Measurements from ENCODE around the gene FAM9C.

Gene FAM9C

DNA sequence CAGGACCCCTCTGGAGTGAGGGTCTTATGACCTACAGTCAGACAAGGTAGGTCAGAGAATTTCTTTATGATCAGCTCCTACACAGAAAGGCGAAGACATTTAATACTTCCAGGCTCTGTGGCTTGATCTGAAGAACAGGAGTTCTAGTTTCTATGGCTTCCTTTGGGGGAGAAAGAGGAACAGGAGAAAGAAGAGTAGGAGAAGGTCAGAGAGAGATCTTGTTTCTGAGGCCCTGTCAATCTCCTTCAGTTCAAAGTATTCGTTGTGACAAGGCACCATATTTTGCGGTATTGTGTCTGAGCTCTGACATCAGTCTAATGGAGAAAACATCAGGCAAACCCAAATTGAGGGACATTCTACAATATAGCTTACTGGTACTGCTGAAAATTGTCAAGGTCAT is 52.8 kb downstream of the FAM9C start:
- DNase-seq (ENCODE audit: low read depth, low spot score), result no peak
- in situ Hi-C loops (cut with HindIII; ENCODE audit: low sequenced_read_pairs), result no loop called here
- no peak overlapping the region for H3K4me3 ChIP-seq (ENCODE audit: low read depth, low read length)
- TF ChIP-seq, protein P1, sequence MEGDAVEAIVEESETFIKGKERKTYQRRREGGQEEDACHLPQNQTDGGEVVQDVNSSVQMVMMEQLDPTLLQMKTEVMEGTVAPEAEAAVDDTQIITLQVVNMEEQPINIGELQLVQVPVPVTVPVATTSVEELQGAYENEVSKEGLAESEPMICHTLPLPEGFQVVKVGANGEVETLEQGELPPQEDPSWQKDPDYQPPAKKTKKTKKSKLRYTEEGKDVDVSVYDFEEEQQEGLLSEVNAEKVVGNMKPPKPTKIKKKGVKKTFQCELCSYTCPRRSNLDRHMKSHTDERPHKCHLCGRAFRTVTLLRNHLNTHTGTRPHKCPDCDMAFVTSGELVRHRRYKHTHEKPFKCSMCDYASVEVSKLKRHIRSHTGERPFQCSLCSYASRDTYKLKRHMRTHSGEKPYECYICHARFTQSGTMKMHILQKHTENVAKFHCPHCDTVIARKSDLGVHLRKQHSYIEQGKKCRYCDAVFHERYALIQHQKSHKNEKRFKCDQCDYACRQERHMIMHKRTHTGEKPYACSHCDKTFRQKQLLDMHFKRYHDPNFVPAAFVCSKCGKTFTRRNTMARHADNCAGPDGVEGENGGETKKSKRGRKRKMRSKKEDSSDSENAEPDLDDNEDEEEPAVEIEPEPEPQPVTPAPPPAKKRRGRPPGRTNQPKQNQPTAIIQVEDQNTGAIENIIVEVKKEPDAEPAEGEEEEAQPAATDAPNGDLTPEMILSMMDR (IDR thresholded peaks at IDR 0.05; ENCODE audit: low read depth, low read length), result no peak

DNA sequence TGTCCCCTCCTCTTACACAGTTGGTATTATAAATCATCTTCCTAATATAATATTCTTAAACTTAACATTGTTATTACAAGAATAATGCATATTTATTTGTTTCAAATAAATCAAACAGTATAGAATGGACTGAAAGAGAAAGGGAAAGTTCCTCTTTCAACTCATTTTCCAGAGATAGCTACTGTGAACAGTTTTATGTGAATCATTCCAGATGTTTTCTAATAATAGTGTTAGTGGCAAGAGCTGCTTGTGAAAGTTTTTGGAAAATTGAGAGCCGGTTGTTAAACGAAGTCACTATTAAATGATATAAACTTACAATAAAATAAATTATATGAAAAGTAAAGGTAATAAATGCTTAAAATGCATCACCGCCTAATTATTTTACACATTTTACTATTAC is 55.0 kb downstream of the FAM9C start:
- TF ChIP-seq, protein P1 (IDR thresholded peaks at IDR 0.05; ENCODE audit: low read depth, low read length), result no peak
- no peak overlapping the region for H3K4me3 ChIP-seq (ENCODE audit: low read depth, low read length)
- in situ Hi-C loops (cut with HindIII; ENCODE audit: low sequenced_read_pairs), result no loop called here

DNA sequence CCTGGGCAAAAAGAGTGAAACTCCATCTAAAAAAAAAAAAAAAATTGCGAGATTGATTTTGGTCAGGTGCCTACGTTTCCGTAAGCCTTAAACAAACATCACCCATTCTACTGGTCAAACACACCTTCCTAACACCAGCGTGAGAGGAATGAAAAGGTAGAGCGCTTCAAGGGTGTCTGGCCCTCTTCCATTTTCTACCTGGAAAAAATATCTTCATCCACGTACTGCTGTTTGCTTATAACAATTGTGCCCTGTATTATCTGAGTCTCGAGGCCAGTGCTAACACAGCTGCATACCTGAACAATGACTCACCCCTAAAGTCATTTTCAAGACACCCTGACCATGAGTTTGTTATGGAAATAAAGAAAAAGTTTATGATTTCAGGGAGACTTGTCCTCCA is 55.6 kb downstream of the FAM9C start:
- in situ Hi-C loops (cut with HindIII; ENCODE audit: low sequenced_read_pairs), result no loop called here
- TF ChIP-seq, protein P1 (IDR thresholded peaks at IDR 0.05; ENCODE audit: low read depth, low read length), result no peak
- no peak overlapping the region for H3K4me3 ChIP-seq (ENCODE audit: low read depth, low read length)
- DNase-seq (ENCODE audit: low read depth, low spot score), result peak; percentile 65

More for the DNA sequence above, 55.0 kb downstream of the FAM9C start:
- no peak for DNase-seq (ENCODE audit: low read depth, low spot score)

DNA sequence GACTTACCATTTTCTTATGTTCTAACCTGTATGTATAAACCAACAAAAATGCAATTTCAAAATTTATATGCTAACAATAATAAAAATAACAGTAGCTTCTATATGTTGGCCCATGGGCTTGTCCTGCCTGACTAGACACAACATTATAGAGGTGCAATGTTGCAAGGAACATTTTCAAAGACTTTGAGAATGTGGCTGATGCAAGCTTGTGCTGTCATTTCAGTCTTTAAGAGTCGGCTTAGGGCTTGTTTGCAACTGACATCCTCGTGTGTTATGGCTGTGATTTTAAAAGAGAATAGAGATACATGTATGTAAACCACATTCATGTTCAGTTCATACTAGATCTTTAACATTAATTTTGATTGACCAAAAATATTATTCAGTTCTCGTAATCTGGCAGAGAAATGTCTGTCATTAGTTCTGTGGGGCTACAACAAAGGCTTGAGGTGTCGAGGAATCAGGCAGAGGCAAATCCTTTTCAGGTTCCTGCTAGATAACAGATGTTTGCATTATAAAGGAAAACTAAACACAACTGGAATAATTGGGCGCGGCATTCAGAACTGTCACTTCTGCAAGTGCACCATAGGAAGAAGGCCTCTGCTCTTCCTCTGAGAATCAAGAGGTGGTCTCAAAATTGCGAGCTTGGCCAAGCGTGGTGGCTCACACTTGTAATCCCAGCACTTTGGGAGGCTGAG is 56.4 kb downstream of the FAM9C start:
- TF ChIP-seq, protein P1 (IDR thresholded peaks at IDR 0.05; ENCODE audit: low read depth, low read length), result no peak
- no peak for DNase-seq (ENCODE audit: low read depth, low spot score)
- in situ Hi-C loops (cut with HindIII; ENCODE audit: low sequenced_read_pairs), result no loop called here
- H3K4me3 ChIP-seq (ENCODE audit: low read depth, low read length), result no peak overlapping the region

DNA sequence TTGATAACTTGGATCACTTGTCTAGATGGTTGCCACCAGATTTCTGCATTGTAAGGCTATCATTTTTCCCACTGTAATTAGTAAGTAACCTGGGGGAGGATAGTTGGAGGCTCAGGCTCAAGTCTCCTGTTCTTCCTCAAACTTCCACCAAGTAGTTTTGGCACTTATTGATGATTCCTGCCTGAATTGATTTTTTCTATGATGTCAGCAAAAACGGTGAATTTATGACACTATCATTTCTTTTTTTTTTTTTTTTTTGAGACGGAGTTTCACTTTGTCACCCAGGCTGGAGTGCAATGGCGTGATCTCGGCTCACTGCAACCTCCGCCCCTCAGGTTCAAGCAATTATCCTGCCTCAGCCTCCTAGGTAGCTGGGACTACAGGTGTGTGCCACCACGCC is 57.1 kb downstream of the FAM9C start:
- DNase-seq (ENCODE audit: low read depth, low spot score), result no peak
- in situ Hi-C loops (cut with HindIII; ENCODE audit: low sequenced_read_pairs), result no loop called here
- no peak overlapping the region for H3K4me3 ChIP-seq (ENCODE audit: low read depth, low read length)
- TF ChIP-seq, protein P1 (IDR thresholded peaks at IDR 0.05; ENCODE audit: low read depth, low read length), result no peak

DNA sequence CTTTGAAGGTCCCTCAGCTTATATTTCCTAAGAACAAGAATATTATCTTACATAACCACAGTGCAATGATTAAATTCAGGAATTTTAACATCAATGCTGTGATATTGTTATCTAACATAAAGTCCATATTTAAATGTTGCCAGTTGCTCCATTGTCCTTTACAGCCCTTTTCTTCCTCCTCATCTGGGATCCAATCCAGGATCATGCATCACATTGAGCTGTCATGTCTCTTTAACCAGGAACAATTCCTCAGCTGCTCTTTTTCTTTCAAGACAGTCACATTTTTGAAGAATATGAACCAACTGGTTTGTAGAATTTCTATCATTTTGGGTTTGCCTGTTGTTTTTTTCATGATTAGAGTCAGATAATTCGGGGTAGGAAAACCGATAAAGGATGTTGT is 57.5 kb downstream of the FAM9C start:
- no peak for DNase-seq (ENCODE audit: low read depth, low spot score)
- TF ChIP-seq, protein P1 (IDR thresholded peaks at IDR 0.05; ENCODE audit: low read depth, low read length), result no peak
- in situ Hi-C loops (cut with HindIII; ENCODE audit: low sequenced_read_pairs), result no loop called here
- H3K4me3 ChIP-seq (ENCODE audit: low read depth, low read length), result no peak overlapping the region

All from astrocyte of the spinal cord (primary cell).